GM12878 (cell line): ENCODE data around the gene CAPN8. TPM values are rescaled to one million over a fixed set of nuclear protein-coding genes. Genes with fewer than 3 reads are reported as not detected.

ENCODE experiments used
- BACH1 ChIP-seq: fragments of 450-650 bp; IDR thresholded peaks from 2 replicates; pipeline ENCODE4 v1.6.1; 2017; ENCODE audit warnings: mild to moderate bottlenecking, borderline replicate concordance
- CBX5 ChIP-seq: sonication (generic); IDR thresholded peaks from 2 replicates; pipeline ENCODE4 v1.6.1; 2016; ENCODE audit warnings: low read depth, moderate library complexity, mild to moderate bottlenecking, inconsistent platforms
- GATAD2B ChIP-seq: fragments of 450-650 bp; conservative IDR thresholded peaks from 2 replicates; pipeline ENCODE4 v1.6.1; 2017; ENCODE audit warnings: low read depth, mild to moderate bottlenecking, moderate library complexity
- IRF4 ChIP-seq: IDR thresholded peaks from 2 replicates; pipeline ENCODE4 v1.6.1; 2011; ENCODE audit warnings: low read depth, low read length
- KDM1A ChIP-seq: fragments of 200-600 bp; sonication (generic); IDR thresholded peaks from 2 replicates; pipeline ENCODE4 v1.6.1; 2016; ENCODE audit warnings: borderline replicate concordance
- MEF2B ChIP-seq: fragments of 450-650 bp; IDR thresholded peaks from 2 replicates; pipeline ENCODE4 v1.6.1; 2018; ENCODE audit warnings: mild to moderate bottlenecking, moderate library complexity; ENCODE audit not compliant: partially characterized antibody, poor library complexity, severe bottlenecking
- MYC ChIP-seq: IDR thresholded peaks from 2 replicates; pipeline ENCODE4 v1.6.1; 2011; ENCODE audit warnings: mild to moderate bottlenecking, low read length, moderate library complexity, inconsistent platforms; ENCODE audit not compliant: insufficient read depth, insufficient replicate concordance, insufficient read length, severe bottlenecking
- NBN ChIP-seq: fragments of 450-650 bp; IDR thresholded peaks from 2 replicates; pipeline ENCODE4 v1.6.1; 2016
- NFYB ChIP-seq: IDR thresholded peaks from 2 replicates; pipeline ENCODE4 v1.6.1; 2011; ENCODE audit warnings: low read depth, mild to moderate bottlenecking, low read length, improper control_type of control experiment, moderate library complexity; ENCODE audit not compliant: insufficient read depth
- NR2F1 ChIP-seq: fragments of 450-650 bp; conservative IDR thresholded peaks from 2 replicates; pipeline ENCODE4 v1.6.1; 2017; ENCODE audit warnings: mild to moderate bottlenecking
- POLR2AphosphoS5 ChIP-seq: IDR thresholded peaks from 2 replicates; pipeline ENCODE4 v1.6.1; 2011; ENCODE audit warnings: mild to moderate bottlenecking, low read length, inconsistent platforms
- RUNX3 ChIP-seq: IDR thresholded peaks from 2 replicates; pipeline ENCODE4 v1.6.1; 2012; ENCODE audit warnings: low read length, inconsistent platforms
- SPI1 ChIP-seq: IDR thresholded peaks from 2 replicates; pipeline ENCODE4 v1.6.1; 2011; ENCODE audit warnings: low read depth, mild to moderate bottlenecking, low read length, moderate library complexity, borderline replicate concordance; ENCODE audit not compliant: insufficient read depth
- polyA plus RNA-seq, 11 experiments: library from polyadenylated mRNA; depleted of rRNA in 4 of 11; unstranded in 6 of 11; stranded (reverse) in 5 of 11; fragments of >200 nt; fragmentation: Nextera tagmentation in 4 of 11; fragmentation: Illumina TruSeq in 1 of 11; extraction: Ambion mirVana in 4 of 11; extraction: Trizol in 1 of 11; gene quantifications; 1 replicate in 1 of 11; 2 replicates in 10 of 11; pipeline versions ENCODE4 v1.2.1 to v1.2.3, GENCODE V29; 2011 to 2016; ENCODE audit warnings: inconsistent platforms in 2 of 11, missing spikeins in 2 of 11, low read depth in 1 of 11
- total RNA-seq, 4 experiments: library from RNA; depleted of rRNA in 3 of 4; stranded (reverse); fragments of >200 nt in 3 of 4; fragmentation: Illumina TruSeq in 1 of 4; extraction: Trizol in 1 of 4; gene quantifications; 2 replicates each; pipeline versions ENCODE4 v1.2.1 to v1.2.3, GENCODE V29; 2013 to 2021
- TF ChIP-seq, protein P1 (sequence below): fragments of 450-650 bp; formaldehyde crosslinking; IDR thresholded peaks from 2 replicates; pipeline ENCODE4 v1.4.0; 2022; ENCODE audit warnings: mild to moderate bottlenecking, moderate library complexity
- TF ChIP-seq, protein P2 (sequence below): fragments of 150-350 bp; IDR thresholded peaks from 2 replicates; pipeline ENCODE4 v1.6.1; 2016; ENCODE audit warnings: low read depth, low read length
- TF ChIP-seq, protein P3 (sequence below): IDR thresholded peaks from 2 replicates; pipeline ENCODE4 v1.6.1; 2011; ENCODE audit warnings: low read depth, low read length, improper control_type of control experiment, borderline replicate concordance
- TF ChIP-seq, protein P4 (sequence below): fragments of 150-350 bp; IDR thresholded peaks from 2 replicates; pipeline ENCODE4 v1.6.1; 2014; ENCODE audit warnings: mild to moderate bottlenecking, low read depth, low read length
- TF ChIP-seq, protein P5 (sequence below): fragments of 450-650 bp; IDR thresholded peaks from 2 replicates; pipeline ENCODE4 v1.6.1; 2017; ENCODE audit warnings: borderline replicate concordance

The CAPN8 gene
- total and polyA plus RNA-seq, 10 of the 15 experiments (the other 5 are each of a cell fraction or from before 2014, with no cell fraction given), result 6.4 to 30.7 (median 12.3) TPM

DNA sequence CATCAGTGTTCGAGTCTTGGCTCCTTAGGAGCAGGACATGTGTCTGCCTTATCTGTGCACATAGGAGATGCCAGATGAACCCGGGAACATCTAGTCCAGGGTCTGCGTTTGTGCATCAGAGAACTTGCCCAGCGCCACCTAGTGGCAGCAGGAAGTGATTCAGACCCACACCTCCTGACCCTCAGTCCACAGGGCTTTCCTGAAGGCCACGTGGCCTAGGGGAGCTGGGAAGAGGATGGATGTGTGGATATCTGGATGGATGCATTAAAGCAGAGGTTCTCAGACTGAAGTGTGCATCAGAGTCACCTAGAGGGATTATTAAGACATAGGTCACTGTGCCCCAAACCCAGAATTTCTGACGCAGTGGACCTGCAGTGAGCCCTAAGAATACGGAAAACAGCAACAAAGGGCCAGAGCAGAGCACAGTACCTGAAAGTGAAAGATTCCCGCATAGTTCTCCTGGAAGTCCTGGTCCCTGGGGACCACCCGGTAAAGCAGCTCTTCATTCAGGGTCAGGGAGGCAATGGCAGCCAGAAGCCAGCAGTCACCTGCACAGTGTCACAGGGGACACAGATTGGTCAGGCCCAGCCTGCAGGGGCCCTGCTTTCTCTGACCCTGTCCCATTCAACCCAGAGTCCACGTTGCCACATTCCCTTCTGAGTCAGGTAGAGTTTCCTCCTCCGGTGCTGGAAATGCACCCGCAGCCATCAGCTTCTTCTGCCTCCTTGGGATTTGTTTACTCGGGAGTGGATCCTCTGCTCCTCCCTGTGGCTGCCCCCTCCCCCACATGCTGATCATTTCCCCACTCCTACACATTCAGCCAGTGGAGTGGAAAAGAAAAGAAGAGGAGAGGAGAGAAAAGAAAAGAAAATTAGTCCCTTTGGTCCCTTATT is 37.0 kb downstream of the CAPN8 start (continued):
- TF ChIP-seq, protein P1, sequence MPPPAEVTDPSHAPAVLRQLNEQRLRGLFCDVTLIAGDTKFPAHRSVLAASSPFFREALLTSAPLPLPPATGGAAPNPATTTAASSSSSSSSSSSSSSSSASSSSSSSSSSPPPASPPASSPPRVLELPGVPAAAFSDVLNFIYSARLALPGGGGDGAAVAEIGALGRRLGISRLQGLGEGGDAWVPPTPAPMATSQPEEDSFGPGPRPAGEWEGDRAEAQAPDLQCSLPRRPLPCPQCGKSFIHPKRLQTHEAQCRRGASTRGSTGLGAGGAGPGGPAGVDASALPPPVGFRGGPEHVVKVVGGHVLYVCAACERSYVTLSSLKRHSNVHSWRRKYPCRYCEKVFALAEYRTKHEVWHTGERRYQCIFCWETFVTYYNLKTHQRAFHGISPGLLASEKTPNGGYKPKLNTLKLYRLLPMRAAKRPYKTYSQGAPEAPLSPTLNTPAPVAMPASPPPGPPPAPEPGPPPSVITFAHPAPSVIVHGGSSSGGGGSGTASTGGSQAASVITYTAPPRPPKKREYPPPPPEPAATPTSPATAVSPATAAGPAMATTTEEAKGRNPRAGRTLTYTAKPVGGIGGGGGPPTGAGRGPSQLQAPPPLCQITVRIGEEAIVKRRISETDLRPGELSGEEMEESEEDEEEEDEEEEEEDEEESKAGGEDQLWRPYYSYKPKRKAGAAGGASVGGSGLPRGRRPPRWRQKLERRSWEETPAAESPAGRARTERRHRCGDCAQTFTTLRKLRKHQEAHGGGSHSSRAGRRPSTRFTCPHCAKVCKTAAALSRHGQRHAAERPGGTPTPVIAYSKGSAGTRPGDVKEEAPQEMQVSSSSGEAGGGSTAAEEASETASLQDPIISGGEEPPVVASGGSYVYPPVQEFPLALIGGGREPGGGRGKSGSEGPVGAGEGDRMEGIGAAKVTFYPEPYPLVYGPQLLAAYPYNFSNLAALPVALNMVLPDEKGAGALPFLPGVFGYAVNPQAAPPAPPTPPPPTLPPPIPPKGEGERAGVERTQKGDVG, result no peak
- TF ChIP-seq NBN (0 out of 2 replicates have a peak, but pooled peaks have one; percentile 19), MEF2B (no peak), NR2F1 (peak; percentile 60), IRF4 (0 out of 2 replicates have a peak, but pooled peaks have one; percentile 17), BACH1 (no peak), POLR2AphosphoS5 (no peak), MYC (no peak), GATAD2B (no peak), NFYB (no peak), KDM1A (no peak), SPI1 (no peak), RUNX3 (no peak), CBX5 (no peak)
- TF ChIP-seq, protein P2, sequence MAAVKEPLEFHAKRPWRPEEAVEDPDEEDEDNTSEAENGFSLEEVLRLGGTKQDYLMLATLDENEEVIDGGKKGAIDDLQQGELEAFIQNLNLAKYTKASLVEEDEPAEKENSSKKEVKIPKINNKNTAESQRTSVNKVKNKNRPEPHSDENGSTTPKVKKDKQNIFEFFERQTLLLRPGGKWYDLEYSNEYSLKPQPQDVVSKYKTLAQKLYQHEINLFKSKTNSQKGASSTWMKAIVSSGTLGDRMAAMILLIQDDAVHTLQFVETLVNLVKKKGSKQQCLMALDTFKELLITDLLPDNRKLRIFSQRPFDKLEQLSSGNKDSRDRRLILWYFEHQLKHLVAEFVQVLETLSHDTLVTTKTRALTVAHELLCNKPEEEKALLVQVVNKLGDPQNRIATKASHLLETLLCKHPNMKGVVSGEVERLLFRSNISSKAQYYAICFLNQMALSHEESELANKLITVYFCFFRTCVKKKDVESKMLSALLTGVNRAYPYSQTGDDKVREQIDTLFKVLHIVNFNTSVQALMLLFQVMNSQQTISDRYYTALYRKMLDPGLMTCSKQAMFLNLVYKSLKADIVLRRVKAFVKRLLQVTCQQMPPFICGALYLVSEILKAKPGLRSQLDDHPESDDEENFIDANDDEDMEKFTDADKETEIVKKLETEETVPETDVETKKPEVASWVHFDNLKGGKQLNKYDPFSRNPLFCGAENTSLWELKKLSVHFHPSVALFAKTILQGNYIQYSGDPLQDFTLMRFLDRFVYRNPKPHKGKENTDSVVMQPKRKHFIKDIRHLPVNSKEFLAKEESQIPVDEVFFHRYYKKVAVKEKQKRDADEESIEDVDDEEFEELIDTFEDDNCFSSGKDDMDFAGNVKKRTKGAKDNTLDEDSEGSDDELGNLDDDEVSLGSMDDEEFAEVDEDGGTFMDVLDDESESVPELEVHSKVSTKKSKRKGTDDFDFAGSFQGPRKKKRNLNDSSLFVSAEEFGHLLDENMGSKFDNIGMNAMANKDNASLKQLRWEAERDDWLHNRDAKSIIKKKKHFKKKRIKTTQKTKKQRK, result no peak
- TF ChIP-seq, protein P3, sequence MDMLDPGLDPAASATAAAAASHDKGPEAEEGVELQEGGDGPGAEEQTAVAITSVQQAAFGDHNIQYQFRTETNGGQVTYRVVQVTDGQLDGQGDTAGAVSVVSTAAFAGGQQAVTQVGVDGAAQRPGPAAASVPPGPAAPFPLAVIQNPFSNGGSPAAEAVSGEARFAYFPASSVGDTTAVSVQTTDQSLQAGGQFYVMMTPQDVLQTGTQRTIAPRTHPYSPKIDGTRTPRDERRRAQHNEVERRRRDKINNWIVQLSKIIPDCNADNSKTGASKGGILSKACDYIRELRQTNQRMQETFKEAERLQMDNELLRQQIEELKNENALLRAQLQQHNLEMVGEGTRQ, result no peak; the same call in 1 of the 2 replicates
- TF ChIP-seq, protein P4, sequence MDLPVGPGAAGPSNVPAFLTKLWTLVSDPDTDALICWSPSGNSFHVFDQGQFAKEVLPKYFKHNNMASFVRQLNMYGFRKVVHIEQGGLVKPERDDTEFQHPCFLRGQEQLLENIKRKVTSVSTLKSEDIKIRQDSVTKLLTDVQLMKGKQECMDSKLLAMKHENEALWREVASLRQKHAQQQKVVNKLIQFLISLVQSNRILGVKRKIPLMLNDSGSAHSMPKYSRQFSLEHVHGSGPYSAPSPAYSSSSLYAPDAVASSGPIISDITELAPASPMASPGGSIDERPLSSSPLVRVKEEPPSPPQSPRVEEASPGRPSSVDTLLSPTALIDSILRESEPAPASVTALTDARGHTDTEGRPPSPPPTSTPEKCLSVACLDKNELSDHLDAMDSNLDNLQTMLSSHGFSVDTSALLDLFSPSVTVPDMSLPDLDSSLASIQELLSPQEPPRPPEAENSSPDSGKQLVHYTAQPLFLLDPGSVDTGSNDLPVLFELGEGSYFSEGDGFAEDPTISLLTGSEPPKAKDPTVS, result no peak
- TF ChIP-seq, protein P5, sequence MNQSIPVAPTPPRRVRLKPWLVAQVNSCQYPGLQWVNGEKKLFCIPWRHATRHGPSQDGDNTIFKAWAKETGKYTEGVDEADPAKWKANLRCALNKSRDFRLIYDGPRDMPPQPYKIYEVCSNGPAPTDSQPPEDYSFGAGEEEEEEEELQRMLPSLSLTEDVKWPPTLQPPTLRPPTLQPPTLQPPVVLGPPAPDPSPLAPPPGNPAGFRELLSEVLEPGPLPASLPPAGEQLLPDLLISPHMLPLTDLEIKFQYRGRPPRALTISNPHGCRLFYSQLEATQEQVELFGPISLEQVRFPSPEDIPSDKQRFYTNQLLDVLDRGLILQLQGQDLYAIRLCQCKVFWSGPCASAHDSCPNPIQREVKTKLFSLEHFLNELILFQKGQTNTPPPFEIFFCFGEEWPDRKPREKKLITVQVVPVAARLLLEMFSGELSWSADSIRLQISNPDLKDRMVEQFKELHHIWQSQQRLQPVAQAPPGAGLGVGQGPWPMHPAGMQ, result no peak
